ENCODE results near the gene ELF1.
"Not testable (repeated sequence)": the region's sequence is repeated elsewhere in the genome, so short reads cannot be mapped to it uniquely, and the experiment has no call there.

DNA sequence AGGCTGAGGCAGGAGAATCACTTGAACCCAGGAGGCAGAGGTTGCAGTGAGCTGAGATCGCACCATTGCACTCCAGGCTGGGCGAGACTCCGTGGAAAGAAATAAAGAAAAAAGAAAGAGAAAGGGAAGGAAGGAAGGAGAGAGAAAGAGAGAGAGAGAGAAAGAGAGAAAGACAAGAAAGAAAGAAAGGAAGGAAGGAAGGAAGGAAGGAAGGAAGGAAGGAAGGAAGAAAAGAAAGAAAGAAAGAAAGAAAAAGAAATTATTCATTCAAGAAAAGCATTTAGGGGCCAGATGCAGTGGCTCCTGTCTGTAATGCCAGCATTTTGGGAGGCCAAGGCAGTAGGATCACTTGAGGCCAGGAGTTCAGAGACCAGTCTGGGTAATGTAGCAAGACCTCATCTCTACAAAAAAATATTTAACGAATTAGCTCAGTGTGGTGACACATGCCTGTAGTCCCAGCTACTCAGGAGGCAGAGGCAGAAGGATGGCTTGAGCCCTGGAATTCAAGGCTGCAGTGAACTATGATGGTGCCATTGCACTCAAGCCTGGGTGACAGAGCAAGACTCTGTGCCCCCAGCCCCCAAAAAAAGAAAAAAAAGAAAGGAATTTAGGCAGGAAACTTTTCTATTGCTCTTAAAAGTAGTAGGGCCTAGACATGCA, 109.4 kb downstream of the ELF1 start:
- not testable (repeated sequence) for TF ChIP-seq CTCF (IDR thresholded peaks at IDR 0.05; ENCODE audit: low read length); EZH2phosphoT487 (IDR thresholded peaks at IDR 0.05; ENCODE audit: low read length); EZH2 (optimal IDR thresholded peaks at IDR 0.05; ENCODE audit: low read depth, low read length)

Data from MM.1S (cell line).